A673 (cell line): Measurements from ENCODE around the gene LRBA.

ENCODE experiments used
- CTCF ChIP-seq: fragments of 300-800, 200-600 bp; sonication (generic); conservative IDR thresholded peaks from 2 replicates; pipeline ENCODE4 v1.5.1; 2017; ENCODE audit warnings: low read depth, mild to moderate bottlenecking, antibody characterized with exemption, low read length, moderate library complexity, mixed read lengths
- EZH2 ChIP-seq: fragments of 200-600 bp; sonication (generic); IDR thresholded peaks from 2 replicates; pipeline ENCODE4 v1.6.1; 2017; ENCODE audit warnings: borderline replicate concordance, low read depth, mild to moderate bottlenecking, mixed read lengths, antibody characterized with exemption, low read length; ENCODE audit not compliant: poor library complexity, severe bottlenecking

GRCh38 chr4:150475763-150476162 is 539.3 kb downstream of the LRBA start:
- TF ChIP-seq CTCF (no peak), EZH2 (no peak)
